Activated T-helper 17 cell treated with anti-CD3 and anti-CD28 coated beads, Interleukin-2, amount 50 U/mL, for 72 hours (primary cell): ENCODE measurements around the gene PVALB. TPM values are rescaled to one million over a fixed set of nuclear protein-coding genes. Genes with fewer than 3 reads are reported as not detected.

Source experiments
- ATAC-seq: fragments of 150-1000 bp; cut with Tn5 transposase; replicated peaks from 2 replicates; pipeline ENCODE4 v1.10.0; 2021; ENCODE audit warnings: mild to moderate bottlenecking, moderate library complexity
- H3K27ac Mint-ChIP-seq: one replicate; pipeline ENCODE4 v1.8.0; 2022; ENCODE audit warnings: mixed read lengths
- H3K27me3 Mint-ChIP-seq: one replicate; pipeline ENCODE4 v1.8.0; 2022; ENCODE audit warnings: mixed read lengths
- H3K36me3 Mint-ChIP-seq: one replicate; pipeline ENCODE4 v1.8.0; 2022; ENCODE audit warnings: low read depth, mild to moderate bottlenecking, mixed read lengths
- H3K4me1 Mint-ChIP-seq: one replicate; pipeline ENCODE4 v1.8.0; 2022; ENCODE audit warnings: mixed read lengths
- H3K4me3 Mint-ChIP-seq: one replicate; pipeline ENCODE4 v1.8.0; 2022; ENCODE audit warnings: mild to moderate bottlenecking, mixed read lengths
- H3K9me3 Mint-ChIP-seq: one replicate; pipeline ENCODE4 v1.8.0; 2022; ENCODE audit warnings: mixed read lengths
- total RNA-seq, 2 donors: library from RNA; stranded (reverse); gene quantifications; one replicate each; pipeline ENCODE4 v1.2.3, GENCODE V29; 2022

PVALB gene
- total RNA-seq, 2 donors from 2014 or later = not detected

GRCh38 chr22:36811094-36811800, 5.6 kb downstream of the PVALB start:
- H3K27me3 Mint-ChIP-seq = peaks cover 26% of the 10 kb centered on the region
- H3K27ac Mint-ChIP-seq = no peak overlapping the region
- ATAC-seq = no peak
- no peaks in the 10 kb centered on the region for H3K9me3 Mint-ChIP-seq
- peaks cover 5% of the 10 kb centered on the region for H3K4me1 Mint-ChIP-seq
- no peaks in the 10 kb centered on the region for H3K36me3 Mint-ChIP-seq
- H3K4me3 Mint-ChIP-seq = no peak overlapping the region

- peak overlapping the region; percentile 54 for H3K27ac Mint-ChIP-seq
- peaks cover 5% of the 10 kb centered on the region for H3K4me1 Mint-ChIP-seq
- H3K36me3 Mint-ChIP-seq = no peaks in the 10 kb centered on the region
- no peak for ATAC-seq
- peaks cover 15% of the 10 kb centered on the region for H3K27me3 Mint-ChIP-seq
- no peak overlapping the region for H3K4me3 Mint-ChIP-seq
- no peaks in the 10 kb centered on the region for H3K9me3 Mint-ChIP-seq
Observed at GRCh38 chr22:36809351-36809750, 7.5 kb downstream of the PVALB start.

GRCh38 chr22:36808721-36809344, 8.0 kb downstream of the PVALB start:
- Mint-ChIP-seq H3K36me3 (no peaks in the 10 kb centered on the region), H3K27me3 (peaks cover 12% of the 10 kb centered on the region), H3K9me3 (no peaks in the 10 kb centered on the region), H3K4me3 (no peak overlapping the region), H3K4me1 (peaks cover 5% of the 10 kb centered on the region), H3K27ac (peak overlapping the region; percentile 54)
- ATAC-seq = no peak

- no peak for ATAC-seq
- Mint-ChIP-seq H3K9me3 (no peaks in the 10 kb centered on the region), H3K4me3 (no peak overlapping the region), H3K27ac (no peak overlapping the region), H3K4me1 (peaks cover 5% of the 10 kb centered on the region), H3K36me3 (no peaks in the 10 kb centered on the region), H3K27me3 (peaks cover 12% of the 10 kb centered on the region)
Observed at GRCh38 chr22:36807627-36808026, 9.2 kb downstream of the PVALB start.

GRCh38 chr22:36806835-36807234, 10.0 kb downstream of the PVALB start:
- H3K27me3 Mint-ChIP-seq = peaks cover 12% of the 10 kb centered on the region
- H3K36me3 Mint-ChIP-seq = no peaks in the 10 kb centered on the region
- no peak overlapping the region for H3K4me3 Mint-ChIP-seq
- no peak for ATAC-seq
- no peak overlapping the region for H3K27ac Mint-ChIP-seq
- peaks cover 5% of the 10 kb centered on the region for H3K4me1 Mint-ChIP-seq
- H3K9me3 Mint-ChIP-seq = no peaks in the 10 kb centered on the region

GRCh38 chr22:36803358-36803757, 13.5 kb downstream of the PVALB start:
- H3K27me3 Mint-ChIP-seq = peaks cover 20% of the 10 kb centered on the region
- H3K9me3 Mint-ChIP-seq = no peaks in the 10 kb centered on the region
- H3K36me3 Mint-ChIP-seq = no peaks in the 10 kb centered on the region
- no peak overlapping the region for H3K27ac Mint-ChIP-seq
- no peak overlapping the region for H3K4me3 Mint-ChIP-seq
- ATAC-seq = no peak
- no peaks in the 10 kb centered on the region for H3K4me1 Mint-ChIP-seq

GRCh38 chr22:36798674-36799066, 18.2 kb downstream of the PVALB start:
- no peak overlapping the region for H3K4me3 Mint-ChIP-seq
- no peaks in the 10 kb centered on the region for H3K4me1 Mint-ChIP-seq
- no peak overlapping the region for H3K27ac Mint-ChIP-seq
- H3K36me3 Mint-ChIP-seq = no peaks in the 10 kb centered on the region
- no peaks in the 10 kb centered on the region for H3K9me3 Mint-ChIP-seq
- H3K27me3 Mint-ChIP-seq = peaks cover 21% of the 10 kb centered on the region
- ATAC-seq = no peak

- Mint-ChIP-seq H3K36me3 (no peaks in the 10 kb centered on the region), H3K9me3 (no peaks in the 10 kb centered on the region), H3K4me3 (no peak overlapping the region), H3K4me1 (no peaks in the 10 kb centered on the region), H3K27ac (no peak overlapping the region), H3K27me3 (peaks cover 15% of the 10 kb centered on the region)
- ATAC-seq = no peak
Observed at GRCh38 chr22:36797911-36798673, 18.7 kb downstream of the PVALB start.

GRCh38 chr22:36797374-36797773, 19.5 kb downstream of the PVALB start:
- Mint-ChIP-seq H3K27me3 (peaks cover 13% of the 10 kb centered on the region), H3K4me1 (no peaks in the 10 kb centered on the region), H3K9me3 (no peaks in the 10 kb centered on the region), H3K4me3 (no peak overlapping the region), H3K36me3 (no peaks in the 10 kb centered on the region), H3K27ac (no peak overlapping the region)
- no peak for ATAC-seq

- peaks cover 13% of the 10 kb centered on the region for H3K27me3 Mint-ChIP-seq
Observed at GRCh38 chr22:36796552-36797175, 20.2 kb downstream of the PVALB start.

GRCh38 chr22:36795633-36796032, 21.2 kb downstream of the PVALB start:
- no peaks in the 10 kb centered on the region for H3K9me3 Mint-ChIP-seq
- H3K27me3 Mint-ChIP-seq = peaks cover 11% of the 10 kb centered on the region
- no peak for ATAC-seq
- no peaks in the 10 kb centered on the region for H3K36me3 Mint-ChIP-seq
- H3K4me3 Mint-ChIP-seq = no peak overlapping the region
- H3K4me1 Mint-ChIP-seq = no peaks in the 10 kb centered on the region
- no peak overlapping the region for H3K27ac Mint-ChIP-seq

More at GRCh38 chr22:36796552-36797175, 20.2 kb downstream of the PVALB start:
- no peak for ATAC-seq
- Mint-ChIP-seq H3K9me3 (no peaks in the 10 kb centered on the region), H3K36me3 (no peaks in the 10 kb centered on the region), H3K4me3 (no peak overlapping the region), H3K27ac (no peak overlapping the region), H3K4me1 (no peaks in the 10 kb centered on the region)

GRCh38 chr22:36790648-36791047, 26.2 kb downstream of the PVALB start:
- Mint-ChIP-seq H3K27ac (no peak overlapping the region), H3K36me3 (no peaks in the 10 kb centered on the region), H3K4me1 (no peaks in the 10 kb centered on the region), H3K27me3 (peaks cover 6% of the 10 kb centered on the region), H3K4me3 (no peak overlapping the region), H3K9me3 (no peaks in the 10 kb centered on the region)
- peak; percentile 100 for ATAC-seq

GRCh38 chr22:36787204-36787988, 29.4 kb downstream of the PVALB start:
- ATAC-seq = no peak
- Mint-ChIP-seq H3K9me3 (no peaks in the 10 kb centered on the region), H3K27ac (no peak overlapping the region)

GRCh38 chr22:36783743-36784142, 33.1 kb downstream of the PVALB start:
- H3K4me1 Mint-ChIP-seq = peaks cover 8% of the 10 kb centered on the region
- no peaks in the 10 kb centered on the region for H3K9me3 Mint-ChIP-seq
- no peaks in the 10 kb centered on the region for H3K27me3 Mint-ChIP-seq
- no peak for ATAC-seq
- no peaks in the 10 kb centered on the region for H3K36me3 Mint-ChIP-seq
- H3K27ac Mint-ChIP-seq = peak overlapping the region; percentile 67
- H3K4me3 Mint-ChIP-seq = no peak overlapping the region

More at GRCh38 chr22:36787204-36787988, 29.4 kb downstream of the PVALB start:
- Mint-ChIP-seq H3K4me3 (no peak overlapping the region), H3K36me3 (no peaks in the 10 kb centered on the region), H3K4me1 (no peaks in the 10 kb centered on the region), H3K27me3 (no peaks in the 10 kb centered on the region)
